Measurements from ENCODE around the gene SLCO2B1. TPM values are rescaled to one million over a fixed set of nuclear protein-coding genes. Genes with fewer than 3 reads are reported as not detected.

SLCO2B1 gene
- total RNA-seq, 1 donor from 2014 or later: 5.7 TPM

DNA sequence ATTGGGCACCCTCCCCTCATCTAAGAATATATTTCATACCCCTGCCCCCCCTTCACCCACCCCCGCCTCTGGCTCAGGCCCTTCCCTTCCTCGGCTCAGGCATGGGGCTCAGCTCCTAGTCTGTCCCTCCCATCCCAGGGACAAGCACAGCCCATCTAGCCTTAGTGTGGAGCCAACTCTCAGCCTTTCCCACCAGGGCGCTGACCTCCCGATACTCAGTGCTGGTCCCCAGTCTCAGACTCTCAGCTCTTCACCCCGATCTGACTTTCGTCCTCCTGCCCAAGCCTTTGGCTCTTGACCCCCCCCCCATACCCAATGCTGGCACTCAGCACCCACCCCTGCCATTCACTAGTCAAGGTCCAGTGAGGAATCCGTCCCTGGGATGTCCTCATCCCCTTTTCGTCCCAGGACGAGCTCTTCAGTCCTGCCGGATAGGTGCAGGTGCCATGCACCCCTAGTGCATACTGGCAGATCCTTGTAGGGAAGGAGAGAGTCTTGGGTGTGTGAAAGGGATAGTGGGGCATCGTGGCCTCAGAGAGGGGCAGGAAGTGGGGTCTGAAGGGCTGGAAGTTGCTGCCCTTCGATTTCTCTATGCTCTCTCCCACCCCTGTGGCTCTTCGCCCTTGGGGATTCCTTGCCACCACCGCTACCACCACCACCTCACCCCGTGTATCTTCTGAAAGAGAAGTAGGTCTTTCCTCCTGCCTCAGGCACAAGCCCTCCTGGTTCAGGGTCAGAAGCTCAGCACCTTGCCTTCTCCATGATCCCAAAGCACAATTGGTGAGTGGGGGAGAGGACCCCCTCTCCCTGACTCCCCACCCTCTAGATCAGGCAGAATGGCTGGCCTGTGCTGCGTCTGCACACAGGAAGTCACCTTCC is 92.1 kb downstream of the SLCO2B1 start:
- no peak for DNase-seq (ENCODE audit: low spot score in 2 of 2)
- FAIRE-seq: no peak

DNA sequence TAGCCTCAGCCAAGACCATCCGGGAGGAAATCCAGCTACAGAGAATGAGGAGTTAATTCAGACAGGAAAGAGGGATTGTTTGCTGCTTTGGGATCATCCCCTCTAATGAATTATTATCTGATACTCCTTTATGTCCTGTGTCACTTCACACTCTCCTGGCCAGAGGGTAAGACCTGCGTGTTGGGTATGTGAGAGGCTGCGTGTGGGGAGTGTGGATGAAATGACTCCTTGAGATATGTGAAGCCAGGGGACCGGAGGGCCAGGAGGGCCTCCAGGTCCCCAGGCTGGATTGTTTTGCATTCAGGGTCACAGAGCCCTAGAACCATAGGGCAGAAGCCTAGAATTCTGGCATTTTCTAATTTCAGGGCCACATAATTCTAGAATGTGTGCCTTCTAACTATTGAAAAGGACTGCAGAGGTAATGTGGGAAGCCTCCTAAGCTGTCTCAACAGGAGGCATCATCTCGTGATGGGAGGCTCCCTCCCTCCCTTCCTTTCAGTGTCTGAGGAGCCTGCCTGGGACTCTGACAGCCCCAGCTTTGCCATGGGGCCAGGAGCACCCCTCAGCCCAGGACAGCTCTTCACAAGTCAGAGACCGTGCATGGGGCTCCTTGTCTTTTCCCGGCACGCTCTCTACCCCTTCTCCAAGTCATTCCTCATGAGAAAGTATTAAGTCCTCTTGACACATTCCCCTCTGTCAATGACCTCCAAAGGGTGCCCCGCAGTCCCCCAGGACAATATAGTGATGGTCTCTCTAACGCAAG is 93.3 kb downstream of the SLCO2B1 start:
- DNase-seq (ENCODE audit: low spot score in 2 of 2) (no peak), FAIRE-seq (no peak)

DNA sequence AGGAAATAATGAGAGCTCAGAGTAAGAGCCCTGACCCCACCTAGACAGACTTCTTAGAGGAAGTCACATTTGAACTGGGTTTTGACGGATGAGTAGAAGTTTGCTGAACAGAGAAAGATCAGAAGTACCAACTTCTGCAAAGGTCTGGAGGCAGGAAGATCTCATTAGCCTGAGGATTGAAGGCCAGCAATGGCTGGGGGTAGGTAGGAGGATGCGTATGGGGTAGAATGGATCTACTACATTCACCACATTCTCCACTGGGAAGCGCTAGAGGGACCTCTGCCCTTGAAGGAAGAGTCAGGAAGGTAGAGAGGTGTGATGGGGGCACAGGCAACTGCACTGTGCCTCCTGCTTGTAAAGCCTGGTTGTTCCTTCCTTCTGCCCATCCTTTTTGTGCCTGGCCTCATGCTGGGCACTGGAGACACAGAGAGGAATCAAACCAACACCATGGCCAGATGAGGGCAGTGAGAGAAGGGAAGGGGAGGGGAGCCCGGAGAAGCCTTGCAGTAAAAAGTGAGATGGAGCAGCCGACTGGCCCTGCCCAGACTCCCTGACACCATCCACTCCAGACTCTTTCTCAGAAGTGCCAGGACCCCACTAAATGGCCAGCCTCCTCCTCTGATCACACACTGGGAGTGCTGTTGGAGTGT is 94.6 kb downstream of the SLCO2B1 start:
- DNase-seq (ENCODE audit: low spot score in 2 of 2): no peak
- FAIRE-seq: no peak

DNA sequence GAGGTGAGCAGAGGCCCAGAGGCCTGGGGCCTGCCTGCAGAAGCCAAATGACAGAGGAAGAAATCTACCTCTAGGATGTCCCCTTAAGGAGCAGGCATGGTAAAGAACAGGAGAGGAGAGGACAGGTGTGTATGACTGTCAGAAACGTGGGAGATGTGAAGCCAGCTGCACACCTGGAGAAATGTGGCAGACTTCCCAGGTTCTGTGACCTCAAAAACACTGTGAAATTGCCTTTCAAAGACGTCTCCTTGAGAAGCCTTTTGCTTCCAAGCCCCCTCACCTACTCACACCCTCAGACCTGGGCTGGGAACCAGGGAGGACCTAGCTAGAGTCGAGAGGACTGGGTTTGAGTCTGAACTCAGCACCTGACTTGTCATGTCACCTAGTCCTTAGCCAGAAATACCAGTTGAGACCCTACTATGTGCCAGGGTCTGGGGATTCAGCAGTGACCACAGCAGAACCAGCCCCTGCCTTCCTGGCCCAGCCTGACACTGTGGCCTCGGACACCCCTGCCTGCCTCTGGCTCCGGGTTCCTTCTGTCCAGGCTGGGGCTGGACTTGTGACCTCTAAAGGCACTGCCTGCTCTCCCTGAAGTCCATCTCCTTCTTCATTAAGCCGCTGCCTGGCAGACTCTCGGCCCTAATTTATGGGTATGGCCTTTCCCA is 95.2 kb downstream of the SLCO2B1 start:
- DNase-seq (ENCODE audit: low spot score in 2 of 2): no peak
- FAIRE-seq: no peak

DNA sequence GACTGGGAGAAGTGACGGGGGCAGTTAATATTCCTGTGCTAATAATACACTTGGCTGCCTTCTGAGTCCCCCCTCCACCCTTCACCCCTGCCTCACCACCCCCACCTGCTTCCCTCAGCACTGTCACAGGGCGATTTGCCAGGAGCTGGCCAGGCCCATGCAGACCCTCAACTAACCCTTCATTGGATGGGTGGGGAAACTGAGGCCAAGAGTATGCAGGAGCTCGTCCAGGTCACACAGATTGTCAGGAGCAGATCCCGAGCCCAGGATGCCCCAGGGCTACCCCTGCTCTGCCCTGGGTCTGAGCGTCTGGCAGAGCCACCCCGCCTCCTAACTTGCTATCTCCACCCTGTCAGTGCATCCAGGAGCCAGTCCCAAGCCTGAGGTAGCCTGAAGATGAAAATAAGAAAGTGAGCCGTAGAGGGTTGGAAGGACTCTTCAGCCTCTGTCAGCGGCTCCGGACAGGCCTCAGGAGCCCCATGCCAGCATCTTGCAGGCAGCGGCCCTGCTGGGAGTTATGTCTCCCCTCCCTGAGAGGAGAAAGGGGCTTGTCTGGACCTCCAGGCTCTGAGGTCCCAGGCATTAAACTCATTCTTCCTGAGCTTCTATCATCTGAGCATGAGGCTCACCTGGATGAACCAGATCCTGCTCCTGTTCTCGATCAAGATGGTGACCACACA is 95.9 kb downstream of the SLCO2B1 start:
- DNase-seq (ENCODE audit: low spot score in 2 of 2): no peak
- no peak for FAIRE-seq

DNA sequence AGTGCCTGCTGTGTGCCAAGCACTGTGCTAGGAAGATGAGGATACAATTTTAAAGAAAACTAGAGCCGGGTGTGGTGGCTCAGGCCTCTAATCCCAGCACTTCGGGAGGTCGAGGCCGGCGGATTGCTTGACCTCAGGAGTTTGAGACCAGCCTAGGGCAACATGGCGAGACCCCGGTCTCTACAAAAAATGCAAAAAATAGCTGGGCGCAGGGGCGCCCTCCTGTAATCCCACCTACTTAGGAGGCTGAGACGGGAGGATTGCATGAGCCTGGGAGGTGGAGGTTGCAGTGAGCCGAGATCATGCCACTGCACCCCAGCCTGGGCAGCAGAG is 98.0 kb downstream of the SLCO2B1 start:
- no peak for DNase-seq (ENCODE audit: low spot score in 2 of 2)
- no peak for FAIRE-seq

DNA sequence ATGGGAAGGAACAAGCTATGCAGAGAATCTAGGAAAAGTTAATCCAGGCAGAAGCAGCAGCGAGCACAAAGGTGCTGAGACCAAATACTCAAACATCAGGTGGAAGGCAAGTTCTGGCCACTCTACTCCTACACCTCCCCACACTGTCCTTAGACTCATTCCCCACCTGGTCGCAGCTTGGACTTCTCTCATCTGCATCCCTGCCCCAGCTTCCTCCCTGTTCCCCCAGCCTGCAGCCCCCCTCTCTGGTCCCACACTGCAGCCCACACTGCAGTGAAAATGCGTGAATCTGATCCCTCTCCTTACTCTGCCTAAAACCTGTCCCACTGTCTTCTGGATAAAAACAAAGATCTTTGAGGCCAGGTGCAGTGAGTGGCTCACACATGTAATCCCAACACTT is 98.8 kb downstream of the SLCO2B1 start:
- no peak for FAIRE-seq
- no peak for DNase-seq (ENCODE audit: low spot score in 2 of 2)

DNA sequence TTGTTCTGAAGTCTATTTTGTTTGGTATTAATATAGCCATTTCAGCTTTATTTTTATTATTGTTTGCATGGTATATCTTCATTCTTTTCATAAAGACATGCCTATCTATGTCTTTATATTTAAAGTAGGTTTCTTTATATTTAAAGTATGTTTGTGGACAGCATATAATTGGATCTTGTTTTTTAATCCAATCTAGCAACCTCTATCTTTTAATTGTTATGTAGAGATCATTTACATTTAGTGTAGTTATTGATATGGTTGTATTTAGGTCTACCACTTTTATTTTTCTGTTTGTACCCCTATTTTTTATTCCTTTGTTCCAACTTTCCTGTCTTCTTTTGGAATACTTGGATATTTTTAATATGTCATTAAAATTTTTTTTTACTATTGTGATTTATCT is 103.4 kb downstream of the SLCO2B1 start:
- FAIRE-seq: no peak
- DNase-seq (ENCODE audit: low spot score in 2 of 2): no peak

Other genes with a start within 250 kb of the SLCO2B1 start
- 4.9 TPM for gene XRRA1, start 202.0 kb upstream of the SLCO2B1 start, total RNA-seq
- gene SPCS2, start 201.8 kb upstream of the SLCO2B1 start, total RNA-seq: 15.9 TPM
- 15.1 TPM for gene NEU3, start 162.2 kb upstream of the SLCO2B1 start, total RNA-seq
- gene OR2AT4, start 54.2 kb upstream of the SLCO2B1 start, total RNA-seq: not detected
- not detected for gene TPBGL, start 89.7 kb downstream of the SLCO2B1 start, total RNA-seq
- gene ARRB1, start 200.6 kb downstream of the SLCO2B1 start, total RNA-seq: 60.3 TPM
- gene RPS3, start 248.4 kb downstream of the SLCO2B1 start, total RNA-seq: 1,354 TPM

Measured in frontal cortex (tissue), 4 donors.